A673 (cell line): ENCODE data around the gene SYAP1.

ENCODE experiments used
- CTCF ChIP-seq: fragments of 300-800, 200-600 bp; sonication (generic); conservative IDR thresholded peaks from 2 replicates; pipeline ENCODE4 v1.5.1; 2017; ENCODE audit warnings: low read depth, mild to moderate bottlenecking, antibody characterized with exemption, low read length, moderate library complexity, mixed read lengths
- EZH2 ChIP-seq: fragments of 200-600 bp; sonication (generic); IDR thresholded peaks from 2 replicates; pipeline ENCODE4 v1.6.1; 2017; ENCODE audit warnings: borderline replicate concordance, low read depth, mild to moderate bottlenecking, mixed read lengths, antibody characterized with exemption, low read length; ENCODE audit not compliant: poor library complexity, severe bottlenecking

GRCh38 chrX:16770970-16771482 lies 51.6 kb downstream of the SYAP1 start:
- TF ChIP-seq CTCF (no peak), EZH2 (no peak)
